Naive thymus-derived CD4-positive, alpha-beta T cell (primary cell): Measurements from ENCODE around the gene FRAT2. TPM values are rescaled to one million over a fixed set of nuclear protein-coding genes. Genes with fewer than 3 reads are reported as not detected.
A peak's percentile ranks its signal among the peaks of the same experiment; 100 is the strongest.

Experiments
- ATAC-seq: fragments of 150-1000 bp; cut with Tn5 transposase; 2 replicates; pipeline ENCODE4 v1.10.0; 2021; ENCODE audit warnings: mild to moderate bottlenecking, moderate library complexity
- CTCF ChIA-PET: fragments of 350-600 bp; sonication (Branson Sonifier 250); formaldehyde crosslinking; loops from one replicate; lab custom pipeline; 2021; ENCODE audit warnings: antibody characterized with exemption; lab: Charles Lee
- POLR2A ChIA-PET: fragments of 350-600 bp; sonication (Branson Sonifier 250); formaldehyde crosslinking; loops from one replicate; lab custom pipeline; 2021; ENCODE audit warnings: antibody characterized with exemption, inconsistent platforms; lab: Charles Lee
- DNase-seq, 9 donors: peaks; one replicate each; pipeline versions ENCODE4 v3.0.0 to v3.0.0-alpha.2; 2020 to 2022; ENCODE audit warnings: mixed read lengths in 1 of 9
- H3K27ac ChIP-seq: one replicate; pipeline ENCODE4 v1.7.0; 2013; ENCODE audit warnings: mild to moderate bottlenecking, low read depth, low read length, moderate library complexity
- H3K27me3 ChIP-seq, 2 donors: one replicate each; pipeline ENCODE4 v1.7.0; 2013; ENCODE audit warnings: low read length in 2 of 2, mild to moderate bottlenecking in 2 of 2, moderate library complexity in 2 of 2; ENCODE audit not compliant: control insufficient read depth in 2 of 2, insufficient read depth in 2 of 2
- H3K36me3 ChIP-seq, 3 experiments: 1 replicate in 2 of 3; 2 replicates in 1 of 3; pipeline ENCODE4 v1.7.0; 2013; ENCODE audit warnings: low read length in 3 of 3, mild to moderate bottlenecking in 3 of 3, moderate library complexity in 1 of 3; ENCODE audit not compliant: insufficient read depth in 3 of 3, control insufficient read depth in 2 of 3
- H3K4me1 ChIP-seq, 2 donors: one replicate each; pipeline ENCODE4 v1.7.0; 2013; ENCODE audit warnings: low read length in 2 of 2, mild to moderate bottlenecking in 2 of 2, moderate library complexity in 1 of 2; ENCODE audit not compliant: control insufficient read depth in 2 of 2, insufficient read depth in 2 of 2
- H3K4me3 ChIP-seq: 2 replicates; pipeline ENCODE4 v1.7.0; 2013; ENCODE audit warnings: mild to moderate bottlenecking, low read length
- H3K9me3 ChIP-seq, 3 experiments: 1 replicate in 2 of 3; 2 replicates in 1 of 3; pipeline ENCODE4 v1.7.0; 2013; ENCODE audit warnings: low read length in 3 of 3; ENCODE audit not compliant: control insufficient read depth in 2 of 3
- H3K27ac Mint-ChIP-seq, 9 donors: one replicate each; pipeline ENCODE4 v1.8.0; 2020 to 2022; ENCODE audit warnings: mixed read lengths in 9 of 9, mild to moderate bottlenecking in 8 of 9, moderate library complexity in 5 of 9, inconsistent platforms in 2 of 9
- H3K27me3 Mint-ChIP-seq, 5 donors: one replicate each; pipeline ENCODE4 v1.8.0; 2021 to 2022; ENCODE audit warnings: mixed read lengths in 5 of 5, mild to moderate bottlenecking in 1 of 5
- H3K36me3 Mint-ChIP-seq, 5 donors: one replicate each; pipeline ENCODE4 v1.8.0; 2020 to 2022; ENCODE audit warnings: mixed read lengths in 5 of 5, mild to moderate bottlenecking in 3 of 5, inconsistent platforms in 1 of 5
- H3K4me1 Mint-ChIP-seq, 7 donors: one replicate each; pipeline ENCODE4 v1.8.0; 2020 to 2022; ENCODE audit warnings: mixed read lengths in 7 of 7, mild to moderate bottlenecking in 3 of 7, inconsistent platforms in 1 of 7
- H3K4me3 Mint-ChIP-seq, 10 donors: one replicate each; pipeline ENCODE4 v1.8.0; 2020 to 2022; ENCODE audit warnings: mild to moderate bottlenecking in 10 of 10, mixed read lengths in 10 of 10, moderate library complexity in 6 of 10, inconsistent platforms in 2 of 10
- H3K9me3 Mint-ChIP-seq, 11 donors: one replicate each; pipeline ENCODE4 v1.8.0; 2020 to 2022; ENCODE audit warnings: mixed read lengths in 11 of 11, mild to moderate bottlenecking in 4 of 11, inconsistent platforms in 1 of 11, moderate library complexity in 1 of 11
- intact Hi-C, 2 donors: fragments of 100-400 bp; cut with micrococcal nuclease; formaldehyde crosslinking; loops; one replicate each; pipeline ENCODE4 v1.15.1; 2023
- polyA plus RNA-seq, 2 donors: library from polyadenylated mRNA; unstranded; fragments of 300-500 nt; fragmentation: Illumina TruSeq; gene quantifications; one replicate each; pipeline ENCODE4 v1.2.3, GENCODE V29; 2021
- total RNA-seq, 6 experiments: library from RNA in 5 of 6; stranded (reverse) in 5 of 6; gene quantifications; 1 replicate in 5 of 6; 2 replicates in 1 of 6; pipeline ENCODE4 v1.2.3 and lab custom pipeline; 2021 to 2026

Gene FRAT2
- total and polyA plus RNA-seq, 7 experiments from 2014 or later, result 9.3 to 39.7 (median 27.2) TPM

GRCh38 chr10:97318772-97319651, 15.5 kb downstream of the FRAT2 start, which contains the start of gene FRAT1:
Gene FRAT1, plus strand, starts transcription at chr10:97319271. Its CDS starts 183 bp downstream, at chr10:97319454.
- intact Hi-C loops, result loop anchor here (1.0 to 5.0 kb wide), 6 partner anchors 27 to 322 kb away; partner anchors contain the start of genes ARHGAP19 (in 2 of the 2), EXOSC1 (in 2 of the 2), ZDHHC16 (in 2 of the 2) and MMS19 (in 1 of the 2)
- H3K4me3 ChIP-seq, result peak within 1 kb of the TSS; percentile 92
- H3K27ac ChIP-seq, result peak within 1 kb of the TSS; percentile 100
- H3K36me3 ChIP-seq, result no peaks in the 10 kb centered on the region
- Mint-ChIP-seq H3K9me3 (peaks cover 0 to 7% (median 0%) of the 10 kb centered on the region in 11 donors), H3K27me3 (peaks cover 0 to 20% (median 0%) of the 10 kb centered on the region in 5 donors), H3K27ac (peak within 1 kb of the TSS; percentile 99 to 100 (median 99)), H3K36me3 (peaks cover 0 to 8% (median 0%) of the 10 kb centered on the region in 5 donors), H3K4me3 (peak within 1 kb of the TSS; percentile 92 to 99 (median 94)), H3K4me1 (peaks cover 20 to 40% (median 29%) of the 10 kb centered on the region in 7 donors)
- peak; percentile 87 to 99 (median 95) for DNase-seq
- peaks cover 12 to 18% of the 10 kb centered on the region in 2 donors for H3K4me1 ChIP-seq
- peak; percentile 87 for ATAC-seq
- CTCF ChIA-PET, result interaction anchor here (1.4 to 2.6 kb wide), 4 partner anchors 9 to 41 kb away, joined by 4 to 31 read pairs (median 7); partner anchors contain the start of genes ARHGAP19 and FRAT2
- no peaks in the 10 kb centered on the region for H3K27me3 ChIP-seq
- no peaks in the 10 kb centered on the region for H3K9me3 ChIP-seq
- POLR2A ChIA-PET, result interaction anchor here (0.7 to 4.8 kb wide), 12 partner anchors 8 to 368 kb away, joined by 3 to 139 read pairs (median 4); partner anchors contain the start of genes ARHGAP19, AVPI1, FRAT2 and RRP12

GRCh38 chr10:97314671-97315070, 19.9 kb downstream of the FRAT2 start:
- Histone ChIP-seq H3K9me3 (no peaks in the 10 kb centered on the region), H3K27me3 (no peaks in the 10 kb centered on the region), H3K4me3 (no peak overlapping the region), H3K27ac (no peak overlapping the region), H3K36me3 (no peaks in the 10 kb centered on the region), H3K4me1 (peaks cover 0 to 9% of the 10 kb centered on the region in 2 donors)
- Mint-ChIP-seq H3K27me3 (peaks cover 0 to 6% (median 0%) of the 10 kb centered on the region in 5 donors), H3K9me3 (peaks cover 0 to 7% (median 0%) of the 10 kb centered on the region in 11 donors), H3K36me3 (no peaks in the 10 kb centered on the region), H3K27ac (peak overlapping the region in 1 of 9 donors; percentile 38), H3K4me1 (peaks cover 5 to 14% (median 10%) of the 10 kb centered on the region in 7 donors), H3K4me3 (no peak overlapping the region)
- CTCF ChIA-PET, result no interaction called here
- DNase-seq (no peak), ATAC-seq (no peak)
- intact Hi-C loops, result loop anchor here in 1 of 2 donors (5.0 kb wide), 1 partner anchor 133 kb away; the partner anchor contains the start of genes EXOSC1 and ZDHHC16
- POLR2A ChIA-PET, result interaction anchor here (1.4 kb wide), 1 partner anchor 10 kb away, joined by 3 read pairs; no protein-coding TSS in a partner anchor

DNA sequence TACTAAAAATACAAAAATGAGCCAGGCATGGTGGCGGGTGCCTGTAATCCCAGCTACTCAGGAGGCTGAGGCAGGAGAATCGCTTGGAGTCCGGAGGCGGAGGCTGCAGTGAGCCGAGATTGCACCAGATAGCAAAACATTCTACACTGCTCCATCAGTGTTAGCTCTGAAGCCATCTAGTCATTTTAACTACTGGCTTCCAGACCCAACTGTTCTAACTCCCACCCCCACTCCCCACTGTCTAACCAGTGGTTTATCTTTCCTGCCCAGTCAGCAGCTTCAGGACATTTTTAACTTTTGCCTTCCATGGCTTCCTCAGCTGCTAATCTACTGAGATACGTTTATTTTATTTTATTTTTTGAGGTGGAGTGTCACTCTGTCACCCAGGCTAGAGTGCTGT, 21.6 kb downstream of the FRAT2 start:
- H3K36me3 Mint-ChIP-seq, result no peaks in the 10 kb centered on the region
- Histone ChIP-seq H3K27ac (no peak overlapping the region), H3K9me3 (no peaks in the 10 kb centered on the region), H3K36me3 (no peaks in the 10 kb centered on the region), H3K4me3 (no peak overlapping the region), H3K27me3 (no peaks in the 10 kb centered on the region), H3K4me1 (peaks cover 0 to 3% of the 10 kb centered on the region in 2 donors)
- intact Hi-C loops, result no loop called here
- H3K27me3 Mint-ChIP-seq, result peaks cover 0 to 3% (median 0%) of the 10 kb centered on the region in 5 donors
- no peak overlapping the region for H3K27ac Mint-ChIP-seq
- H3K4me1 Mint-ChIP-seq, result peaks cover 0 to 9% (median 1%) of the 10 kb centered on the region in 7 donors
- no peaks in the 10 kb centered on the region for H3K9me3 Mint-ChIP-seq
- ChIA-PET CTCF (interaction anchor here (1.7 kb wide), 1 partner anchor 34 kb away, joined by 6 read pairs; no protein-coding TSS in a partner anchor), POLR2A (no interaction called here)
- no peak for DNase-seq
- no peak overlapping the region for H3K4me3 Mint-ChIP-seq
- ATAC-seq, result no peak

- H3K27ac ChIP-seq, result no peak overlapping the region
- H3K36me3 ChIP-seq, result no peaks in the 10 kb centered on the region
- no peak overlapping the region for H3K4me3 Mint-ChIP-seq
- H3K27me3 ChIP-seq, result no peaks in the 10 kb centered on the region
- no peaks in the 10 kb centered on the region for H3K9me3 Mint-ChIP-seq
- no peaks in the 10 kb centered on the region for H3K9me3 ChIP-seq
- intact Hi-C loops, result no loop called here
- no peak overlapping the region for H3K4me3 ChIP-seq
- no peaks in the 10 kb centered on the region for H3K36me3 Mint-ChIP-seq
- H3K4me1 Mint-ChIP-seq, result no peaks in the 10 kb centered on the region
- H3K4me1 ChIP-seq, result no peaks in the 10 kb centered on the region
- POLR2A ChIA-PET, result interaction anchor here (0.7 to 1.5 kb wide), 2 partner anchors 8 to 47 kb away, joined by 3 read pairs; partner anchors contain the start of gene FRAT1
- H3K27me3 Mint-ChIP-seq, result peaks cover 0 to 3% (median 0%) of the 10 kb centered on the region in 5 donors
- no peak for DNase-seq
- ATAC-seq, result no peak
- no peak overlapping the region for H3K27ac Mint-ChIP-seq
- CTCF ChIA-PET, result no interaction called here
Measured at GRCh38 chr10:97311111-97311626, 23.4 kb downstream of the FRAT2 start.

DNA sequence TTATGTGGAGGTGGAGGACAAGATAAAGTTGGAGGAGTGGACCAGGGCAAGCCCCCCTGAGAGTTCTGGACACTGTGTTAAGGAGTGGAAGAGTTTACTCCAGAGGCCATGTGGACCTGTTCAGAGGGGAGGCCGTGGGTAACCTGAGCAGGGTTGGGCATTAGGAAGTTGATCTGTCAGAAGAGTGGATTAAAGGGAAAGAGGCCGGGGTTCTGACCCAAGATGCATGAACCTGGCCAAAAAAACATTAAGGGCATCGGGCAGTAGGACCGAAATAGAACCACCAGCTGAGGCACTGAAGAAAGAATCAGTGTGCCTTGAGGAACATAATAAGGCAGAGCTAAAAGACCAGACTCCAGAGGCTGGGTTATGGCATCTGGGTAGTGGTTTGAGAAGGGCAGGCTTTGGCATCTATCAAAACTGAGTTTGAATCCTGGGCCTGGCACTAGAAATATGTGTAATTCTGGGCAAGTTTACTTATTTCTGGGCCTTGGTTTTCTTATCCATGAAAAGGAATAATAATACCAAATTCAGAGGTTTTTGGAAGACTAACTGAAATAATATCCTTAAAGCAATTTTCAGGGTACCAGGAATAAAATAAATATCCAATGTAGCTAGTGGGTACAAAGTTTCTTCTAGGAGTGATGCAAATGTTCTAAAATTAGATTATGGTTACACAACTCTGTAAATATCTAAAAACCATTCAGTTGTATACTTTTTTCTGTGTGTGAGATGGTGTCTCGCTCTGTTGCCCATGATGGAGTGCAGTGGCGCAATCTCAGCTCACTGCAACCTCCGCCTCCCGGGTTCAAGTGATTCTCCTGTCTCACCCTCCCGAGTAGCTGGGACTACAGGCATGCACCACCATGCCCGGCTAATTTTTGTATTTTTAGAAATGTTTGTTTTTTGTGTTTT, 26.4 kb downstream of the FRAT2 start:
- Mint-ChIP-seq H3K4me3 (no peak overlapping the region), H3K4me1 (no peaks in the 10 kb centered on the region), H3K36me3 (no peaks in the 10 kb centered on the region), H3K27ac (peak overlapping the region in 1 of 9 donors; percentile 17), H3K27me3 (no peaks in the 10 kb centered on the region), H3K9me3 (no peaks in the 10 kb centered on the region)
- Histone ChIP-seq H3K4me1 (no peaks in the 10 kb centered on the region), H3K4me3 (no peak overlapping the region), H3K9me3 (no peaks in the 10 kb centered on the region), H3K27ac (no peak overlapping the region), H3K27me3 (no peaks in the 10 kb centered on the region), H3K36me3 (no peaks in the 10 kb centered on the region)
- no peak for DNase-seq
- POLR2A ChIA-PET, result interaction anchor here (3.3 kb wide), 1 partner anchor 11 kb away, joined by 12 read pairs; the partner anchor contains the start of gene FRAT1
- intact Hi-C loops, result no loop called here
- CTCF ChIA-PET, result interaction anchor here (0.6 to 1.0 kb wide), 2 partner anchors 29 to 35 kb away, joined by 3 to 5 read pairs; no protein-coding TSS in a partner anchor
- ATAC-seq, result no peak
